Lower leg skin (tissue), 4 donors: ENCODE data around the gene UFD1. TPM values are rescaled to one million over a fixed set of nuclear protein-coding genes. Genes with fewer than 3 reads are reported as not detected.
"Not testable (repeated sequence)": the region's sequence is repeated elsewhere in the genome, so short reads cannot be mapped to it uniquely, and the experiment has no call there.

Experiments
- DNase-seq, 2 donors: peaks; one replicate each; pipeline ENCODE4 v3.0.0-alpha.2; 2019; ENCODE audit warnings: low spot score in 2 of 2
- H3K4me3 ChIP-seq: fragments of 200-600 bp; sonication (generic); 2 replicates; pipeline ENCODE4 v1.5.1; 2017; ENCODE audit warnings: mild to moderate bottlenecking, low read depth; ENCODE audit not compliant: poor library complexity, severe bottlenecking
- CTCF ChIP-seq, 3 donors: fragments of 450-650 bp; IDR thresholded peaks; one replicate each; pipeline ENCODE4 v1.5.1; 2016; ENCODE audit warnings: antibody characterized with exemption in 3 of 3, mild to moderate bottlenecking in 3 of 3, moderate library complexity in 2 of 3
- POLR2A ChIP-seq, 2 donors: fragments of 450-650 bp; IDR thresholded peaks; one replicate each; pipeline ENCODE4 v1.6.1; 2016 to 2017; ENCODE audit warnings: antibody characterized with exemption in 2 of 2, mild to moderate bottlenecking in 1 of 2, moderate library complexity in 1 of 2
- WGBS, 2 donors: methylation state at CpG; one replicate each; pipeline ENCODE4 v1.1.5; 2018; 5-methylcytosine and 5-hydroxymethylcytosine counted together
- intact Hi-C: fragments of 100-400 bp; cut with DNase I; formaldehyde crosslinking; loops from one replicate; pipeline ENCODE4 v1.15.0; 2023; ENCODE audit warnings: low total_unique reads
- total RNA-seq, 4 donors: library from RNA; depleted of rRNA; stranded (reverse); fragments of >200 nt; gene quantifications; one replicate each; pipeline ENCODE4 v1.1.0, GENCODE V29; 2016

The UFD1 gene
- total RNA-seq, 4 donors from 2014 or later, result 21.9 to 40.9 (median 34.5) TPM

- H3K4me3 ChIP-seq, result peak overlapping the region; percentile 80
- peak in 1 of 2 donors; percentile 78 for DNase-seq
- TF ChIP-seq CTCF (IDR thresholded peaks at IDR 0.05) (no peak), POLR2A (IDR thresholded peaks at IDR 0.05) (no peak)
- intact Hi-C loops, result no loop called here
- WGBS, 2 donors, result 18 to 19% methylated on average over 22 of the region's 22 CpGs
Measured at GRCh38 chr22:19446603-19447329, 32.2 kb downstream of the UFD1 start.

GRCh38 chr22:19445279-19445982 lies 33.6 kb downstream of the UFD1 start:
- H3K4me3 ChIP-seq, intact Hi-C loops: not testable (repeated sequence)
- 92 to 93% methylated on average over 9 of the region's 9 CpGs for WGBS, 2 donors
- peak in 1 of 2 donors; percentile 26 for DNase-seq

GRCh38 chr22:19443544-19444211 lies 35.3 kb downstream of the UFD1 start:
- intact Hi-C loops, result no loop called here
- TF ChIP-seq POLR2A (IDR thresholded peaks at IDR 0.05) (no peak), CTCF (IDR thresholded peaks at IDR 0.05) (no peak)
- no peak overlapping the region for H3K4me3 ChIP-seq
- 70 to 71% methylated on average over 7 of the region's 7 CpGs for WGBS, 2 donors
- DNase-seq, result peak in 1 of 2 donors; percentile 52

- peak in 1 of 2 donors; percentile 75 for DNase-seq
- WGBS, 2 donors, result 55 to 79% methylated on average over 2 of the region's 2 CpGs
- TF ChIP-seq POLR2A (IDR thresholded peaks at IDR 0.05) (no peak), CTCF (IDR thresholded peaks at IDR 0.05) (no peak)
- H3K4me3 ChIP-seq, result no peak overlapping the region
- intact Hi-C loops, result no loop called here
Measured at GRCh38 chr22:19442166-19442565, 36.8 kb downstream of the UFD1 start.

GRCh38 chr22:19440411-19441195 lies 38.4 kb downstream of the UFD1 start:
- peak in 1 of 2 donors; percentile 65 for DNase-seq
- 81 to 82% methylated on average over 8 of the region's 8 CpGs for WGBS, 2 donors
- H3K4me3 ChIP-seq, result no peak overlapping the region
- intact Hi-C loops, result no loop called here
- TF ChIP-seq POLR2A (IDR thresholded peaks at IDR 0.05), result no peak
- TF ChIP-seq CTCF (IDR thresholded peaks at IDR 0.05), result no peak
